SKM-1 (cell line): ENCODE measurements around the gene MAST3.

Source experiments
- DNase-seq: peaks from one replicate; lab custom pipeline; 2025; ENCODE audit not compliant: unreplicated experiment; lab: John Stamatoyannopoulos, UW

The MAST3 gene

DNA sequence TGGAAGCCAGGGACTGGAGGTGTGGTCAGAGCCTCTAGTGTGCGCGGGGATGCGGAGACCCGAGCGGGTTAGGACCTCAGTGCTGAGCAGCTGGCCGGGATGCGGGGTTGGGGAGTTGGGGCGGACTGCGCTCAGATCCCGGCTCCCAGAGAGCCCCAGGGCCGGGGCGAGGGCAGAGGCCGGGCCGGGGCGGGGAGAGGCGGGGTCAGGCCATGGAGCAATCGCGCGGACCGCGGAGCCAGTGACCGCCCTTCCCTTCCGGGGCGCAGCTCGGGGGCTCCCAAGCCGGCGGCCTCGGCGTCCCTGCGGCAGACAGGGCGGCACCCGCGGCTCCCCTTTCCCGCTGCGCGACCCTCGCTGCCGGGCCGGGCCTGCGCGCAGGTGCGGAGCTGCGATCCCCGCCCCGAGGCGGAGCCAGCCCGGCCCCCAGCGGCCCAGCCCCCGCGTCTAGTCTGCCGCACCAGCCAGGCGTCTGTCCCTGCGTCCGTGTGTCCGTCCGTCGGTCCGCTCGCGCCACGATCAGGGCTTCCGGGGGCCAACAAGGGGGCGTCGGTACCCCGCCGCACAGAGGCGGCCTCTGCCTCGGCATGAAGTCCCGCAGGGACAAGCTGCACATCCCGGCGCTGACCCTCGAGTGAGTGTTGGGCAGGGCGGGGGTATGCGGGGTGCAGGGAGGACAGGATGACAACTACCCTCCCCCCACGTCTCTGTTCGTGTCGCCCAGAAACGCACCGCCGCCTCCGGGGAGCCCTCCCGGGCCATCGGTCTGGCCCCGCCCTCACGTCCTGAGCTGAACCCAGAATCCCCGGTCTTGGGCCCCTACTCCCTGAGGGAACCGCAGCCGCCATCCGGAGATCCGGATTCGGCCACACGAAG is 12.4 kb downstream of the MAST3 start:
- DNase-seq: no peak

DNA sequence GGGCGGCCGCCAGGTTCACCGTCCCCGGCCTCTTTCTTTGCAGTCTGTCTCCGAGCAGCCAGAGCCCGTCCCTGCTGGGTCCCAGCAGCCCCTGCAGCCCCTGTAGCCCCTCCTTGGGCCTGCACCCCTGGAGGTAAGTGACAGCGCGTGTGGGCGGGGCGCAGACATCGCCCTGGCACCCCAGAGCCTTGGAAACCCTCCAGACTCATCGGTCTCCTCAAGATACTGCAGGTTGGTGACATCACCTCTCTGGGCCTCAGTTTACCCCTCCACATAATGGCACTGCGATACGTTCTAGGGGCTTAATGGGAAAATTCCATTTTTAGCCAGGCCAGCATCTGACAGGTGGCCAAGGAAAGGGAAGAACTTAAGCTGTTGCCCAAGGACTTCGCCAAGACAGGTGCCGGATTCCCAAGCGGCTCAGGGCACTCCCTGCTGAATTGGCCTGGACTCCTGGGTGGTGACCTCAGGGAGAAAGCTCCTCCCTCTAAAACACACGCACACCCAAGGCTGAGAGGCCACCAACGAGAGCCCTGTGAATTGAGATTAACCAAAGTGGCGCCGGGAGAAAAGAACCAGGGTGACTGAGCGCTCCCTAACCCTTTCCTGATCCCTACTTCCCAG is 13.1 kb downstream of the MAST3 start:
- DNase-seq: no peak

DNA sequence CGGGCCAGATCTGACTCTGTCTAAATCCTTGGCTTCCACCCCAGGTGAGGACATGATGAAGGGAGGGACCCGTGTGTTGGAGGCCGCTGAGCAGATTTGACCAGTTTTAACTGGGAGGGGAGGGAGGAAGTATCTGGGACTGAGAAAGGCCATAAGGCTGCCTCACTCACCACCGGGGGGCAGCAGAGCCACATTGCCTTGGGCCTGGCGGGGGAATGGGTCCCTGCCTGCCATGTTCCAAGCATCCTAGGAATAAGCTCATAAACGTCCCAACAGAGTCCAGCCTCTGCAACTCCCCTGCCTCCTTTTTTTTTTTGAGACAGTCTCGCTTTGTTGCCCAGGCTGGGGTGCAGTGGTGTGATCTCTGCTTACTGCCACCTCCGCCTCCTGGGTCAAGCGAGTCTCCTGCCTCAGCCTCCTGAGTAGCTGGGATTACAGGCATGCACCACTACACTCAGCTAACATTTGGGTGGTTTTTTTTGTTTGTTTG is 15.5 kb downstream of the MAST3 start:
- peak; percentile 68 for DNase-seq

DNA sequence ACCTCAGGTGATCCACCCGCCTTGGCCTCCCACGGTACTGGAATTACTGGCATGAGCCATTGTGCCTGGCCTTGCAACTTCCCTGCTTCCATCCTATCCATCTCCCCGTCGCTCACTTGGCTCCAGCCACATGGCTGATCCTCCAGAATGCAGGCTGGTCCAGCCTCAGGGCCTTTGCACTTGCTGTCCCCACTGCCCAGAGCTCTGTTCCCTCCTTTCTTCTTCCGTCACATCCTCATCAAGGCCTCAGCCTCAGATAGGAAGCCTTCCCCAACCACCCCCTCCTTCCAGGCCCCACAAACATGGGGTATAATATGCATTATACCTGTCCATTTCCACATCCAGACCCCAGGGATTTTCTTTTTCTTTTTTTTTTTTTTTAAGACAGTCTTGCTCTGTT is 16.2 kb downstream of the MAST3 start:
- no peak for DNase-seq

GRCh38 chr19:18114483-18114882 is 16.9 kb downstream of the MAST3 start:
- DNase-seq: no peak

- DNase-seq: no peak
Measured at GRCh38 chr19:18117364-18117691, 19.8 kb downstream of the MAST3 start.

GRCh38 chr19:18117692-18118378 is 20.3 kb downstream of the MAST3 start:
- DNase-seq: peak; percentile 57

DNA sequence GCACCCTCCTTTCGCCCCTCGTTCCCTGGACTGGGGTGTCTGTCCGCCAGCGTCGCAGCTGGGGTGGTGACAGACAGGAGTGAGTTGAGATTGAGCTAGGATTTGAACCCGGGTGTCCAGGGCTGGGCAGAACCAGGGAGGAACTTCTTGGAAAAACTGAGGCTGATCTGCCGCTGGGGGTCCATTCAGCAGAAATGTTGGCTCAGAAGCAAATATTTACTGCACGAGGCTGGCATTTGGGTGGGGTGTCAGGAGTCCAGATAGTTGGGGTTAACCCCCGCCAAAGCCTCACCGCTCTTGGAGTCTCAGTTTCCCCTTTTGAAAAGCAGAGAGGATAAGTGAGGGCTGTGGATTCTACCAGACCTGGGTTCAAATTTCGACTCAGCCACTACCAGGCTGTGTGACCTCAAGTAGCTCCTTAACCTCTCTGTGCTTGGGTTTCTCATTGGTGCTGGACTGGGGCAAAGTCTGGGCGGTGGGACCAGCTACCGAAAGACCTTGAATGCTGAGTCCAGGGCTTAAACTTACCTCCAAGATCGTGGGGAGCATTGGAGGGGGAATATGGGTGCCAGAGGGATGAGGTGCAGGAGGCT is 20.9 kb downstream of the MAST3 start:
- DNase-seq: no peak

DNA sequence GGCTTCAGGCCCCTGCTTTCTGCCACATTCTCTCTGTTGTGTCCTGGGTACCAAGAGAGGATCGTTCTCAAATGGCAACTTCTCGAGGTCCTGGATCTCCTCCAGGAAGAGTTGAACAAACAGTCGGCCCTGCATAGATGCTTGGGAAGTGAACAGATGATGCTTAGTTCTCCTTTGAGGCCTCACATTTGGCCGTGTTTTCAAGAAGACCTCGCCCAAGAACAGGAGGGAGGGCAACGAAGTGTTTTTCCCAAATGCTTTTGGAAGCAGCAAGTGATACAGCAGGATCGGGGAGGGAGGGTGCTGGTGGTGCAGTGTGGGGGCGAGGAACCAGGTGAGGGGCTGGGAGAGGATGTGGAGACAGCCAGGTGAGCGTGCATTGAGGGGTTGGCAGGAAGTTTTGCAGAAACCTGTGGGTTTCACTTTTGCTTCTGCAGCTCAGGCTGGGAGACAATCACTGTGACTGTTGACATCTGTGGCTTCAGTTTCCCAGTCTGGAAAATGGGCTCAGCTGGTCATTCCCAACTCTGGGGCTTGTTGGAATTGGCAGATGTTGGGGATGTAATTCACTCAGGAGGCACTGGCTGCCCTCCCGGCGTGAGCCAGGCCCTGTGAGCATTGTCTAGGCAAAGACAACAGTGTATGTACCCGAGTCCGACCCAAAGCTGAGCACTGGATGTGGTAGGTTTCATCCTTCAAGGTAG is 21.6 kb downstream of the MAST3 start:
- DNase-seq: no peak

GRCh38 chr19:18119717-18120105 is 22.1 kb downstream of the MAST3 start:
- DNase-seq: no peak

- no peak for DNase-seq
Measured at GRCh38 chr19:18120127-18120526, 22.5 kb downstream of the MAST3 start.

GRCh38 chr19:18121166-18121565 is 23.6 kb downstream of the MAST3 start:
- DNase-seq: no peak

GRCh38 chr19:18122424-18122823 is 24.8 kb downstream of the MAST3 start:
- DNase-seq: no peak

- DNase-seq: no peak
Measured at GRCh38 chr19:18122860-18123795, 25.6 kb downstream of the MAST3 start.

- no peak for DNase-seq
Measured at GRCh38 chr19:18123819-18124218, 26.2 kb downstream of the MAST3 start.

- no peak for DNase-seq
Measured at GRCh38 chr19:18126097-18126496, 28.5 kb downstream of the MAST3 start.

DNA sequence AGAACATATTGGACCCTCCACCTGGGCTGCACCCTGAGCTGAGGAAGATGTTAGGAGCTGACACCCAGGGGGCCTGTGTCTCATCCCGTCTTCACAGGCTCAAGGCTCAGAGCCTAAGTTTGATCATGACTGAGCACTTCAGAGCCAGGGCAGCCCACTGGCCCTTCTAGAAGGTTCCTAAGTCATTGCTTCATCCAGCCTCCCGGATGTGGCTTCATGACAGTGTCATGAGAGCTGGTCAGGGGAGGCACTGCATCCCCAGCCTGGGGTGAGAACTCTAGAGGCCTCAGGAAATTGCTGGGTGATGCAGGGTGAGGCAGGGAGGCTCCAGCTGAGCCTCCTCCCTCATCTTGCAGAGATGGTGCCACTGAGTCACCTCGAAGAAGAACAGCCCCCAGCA is 30.5 kb downstream of the MAST3 start:
- peak; percentile 53 for DNase-seq

DNA sequence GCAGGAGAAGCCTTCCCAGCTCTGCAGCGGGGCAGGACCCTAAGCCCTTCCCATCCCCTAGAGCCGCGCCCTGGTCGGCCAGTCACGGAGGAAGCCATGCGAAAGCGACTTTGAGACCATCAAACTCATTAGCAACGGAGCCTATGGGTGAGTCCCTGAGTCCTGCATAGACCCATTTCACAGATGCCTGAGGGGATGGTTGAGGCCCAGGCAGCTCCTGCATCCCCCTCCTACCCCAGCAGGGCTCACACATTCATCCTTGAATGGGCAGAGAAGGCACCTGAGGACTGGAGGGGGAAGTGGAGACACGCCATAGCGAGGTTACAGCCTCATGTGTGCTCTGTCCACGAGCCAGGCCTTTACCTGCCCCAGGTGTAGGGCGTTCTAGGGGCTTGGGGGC is 31.2 kb downstream of the MAST3 start:
- DNase-seq: no peak

DNA sequence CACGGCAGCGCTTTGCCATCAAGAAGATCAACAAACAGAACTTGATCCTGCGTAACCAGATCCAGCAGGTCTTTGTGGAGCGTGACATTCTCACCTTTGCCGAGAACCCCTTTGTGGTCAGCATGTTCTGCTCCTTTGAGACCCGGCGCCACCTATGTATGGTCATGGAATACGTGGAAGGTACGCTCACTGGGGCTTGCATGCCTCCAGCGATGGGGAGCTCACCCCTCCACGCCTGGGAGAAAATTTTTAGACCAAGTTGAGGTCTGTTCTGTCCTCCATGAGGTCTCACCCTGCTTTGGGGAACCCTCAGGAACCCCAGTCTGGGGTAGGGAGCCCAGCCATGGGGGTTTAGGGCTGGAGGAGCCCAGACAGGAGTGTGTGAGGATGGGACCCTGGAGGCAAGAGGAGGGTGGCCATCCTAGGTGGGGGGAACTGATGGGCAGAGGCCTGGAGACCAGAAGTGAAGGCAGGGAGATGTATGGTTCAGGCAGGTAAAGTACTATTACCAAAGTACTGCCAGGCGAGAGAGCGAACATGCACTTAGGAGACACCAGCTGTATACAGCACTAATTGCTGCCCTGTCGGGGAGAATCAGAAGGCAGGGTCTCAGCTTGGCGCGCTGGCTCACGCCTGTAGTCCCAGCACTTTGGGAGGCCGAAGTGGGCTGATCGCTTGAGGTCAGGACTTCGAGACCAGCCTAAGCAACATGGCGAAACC is 33.1 kb downstream of the MAST3 start:
- DNase-seq: no peak
